Endothelial cell of umbilical vein (primary cell): ENCODE measurements around the gene EYS. TPM values are rescaled to one million over a fixed set of nuclear protein-coding genes. Genes with fewer than 3 reads are reported as not detected.

Source experiments
- BruUV-seq: library from RNA; stranded (reverse); fragments of 400-500 nt; replicated peaks from 2 replicates; lab custom pipeline; 2021; lab: Mats Ljungman, UMichigan
- CTCF ChIA-PET: fragments of 300-600, 350-600 bp; sonication (Branson Sonifier 250); formaldehyde crosslinking; loops from one replicate; lab custom pipeline; 2021; ENCODE audit warnings: antibody characterized with exemption, inconsistent platforms; lab: Charles Lee
- POLR2A ChIA-PET: fragments of 300-600, 350-600 bp; sonication (Branson Sonifier 250); formaldehyde crosslinking; loops from one replicate; lab custom pipeline; 2021; ENCODE audit warnings: antibody characterized with exemption, inconsistent platforms; lab: Charles Lee
- DNase-seq: peaks from one replicate; pipeline ENCODE4 v3.0.0-alpha.2; 2011; ENCODE audit warnings: low read depth, low spot score
- FAIRE-seq: peaks from 2 replicates; lab custom pipeline; 2011; peaks lifted over from hg19 to GRCh38; lab: Jason Lieb, UNC
- H2AFZ ChIP-seq: 2 replicates; pipeline ENCODE4 v1.6.0; 2012; ENCODE audit warnings: low read depth, low read length, control low read depth, inconsistent platforms
- H3K27ac ChIP-seq: 2 replicates; pipeline ENCODE4 v1.5.1; 2011; ENCODE audit warnings: low read depth, mild to moderate bottlenecking, control low read depth, low read length, moderate library complexity; ENCODE audit not compliant: insufficient read depth
- H3K27me3 ChIP-seq, 2 experiments: 2 replicates each; pipeline versions ENCODE4 v1.6.0 to v1.6.1; 2011; ENCODE audit warnings: low read length in 2 of 2, mixed read lengths in 1 of 2; ENCODE audit not compliant: control insufficient read depth in 2 of 2, insufficient read depth in 2 of 2
- H3K36me3 ChIP-seq, 2 experiments: 2 replicates in 1 of 2; 3 replicates in 1 of 2; pipeline ENCODE4 v1.5.1; 2011; ENCODE audit warnings: low read length in 2 of 2, mild to moderate bottlenecking in 1 of 2, moderate library complexity in 1 of 2; ENCODE audit not compliant: control insufficient read depth in 2 of 2, insufficient read depth in 2 of 2; ENCODE audit errors: extremely low read depth in 1 of 2
- H3K4me1 ChIP-seq: 3 replicates; pipeline ENCODE4 v1.5.1; 2011; ENCODE audit warnings: mild to moderate bottlenecking, low read length; ENCODE audit not compliant: control insufficient read depth, insufficient read depth; ENCODE audit errors: extremely low read depth
- H3K4me2 ChIP-seq: 2 replicates; pipeline ENCODE4 v1.6.1; 2011; ENCODE audit warnings: low read length, control low read depth, mixed read lengths; ENCODE audit not compliant: insufficient read depth
- H3K4me3 ChIP-seq, 3 experiments: fragments of 200-600 bp in 1 of 3; sonication (generic), shearing (Covaris generic) in 1 of 3; replicated peaks in 1 of 3; 2 replicates each; pipeline ENCODE4 v1.5.1; 2011 to 2016; ENCODE audit warnings: control low read depth in 3 of 3, low read length in 3 of 3, mild to moderate bottlenecking in 2 of 3, inconsistent platforms in 1 of 3, low read depth in 1 of 3, moderate library complexity in 1 of 3; ENCODE audit not compliant: insufficient read depth in 1 of 3
- H3K79me2 ChIP-seq: 2 replicates; pipeline ENCODE4 v1.6.0; 2012; ENCODE audit warnings: low read length, inconsistent platforms; ENCODE audit not compliant: control insufficient read depth, insufficient read depth
- H3K9ac ChIP-seq: replicated peaks from 2 replicates; pipeline ENCODE3; 2011; ENCODE audit warnings: low read length, control low read depth; ENCODE audit not compliant: insufficient read depth; ENCODE audit errors: extremely low read depth
- H3K9me1 ChIP-seq: replicated peaks from 3 replicates; pipeline ENCODE4 v1.6.0; 2011; ENCODE audit warnings: mild to moderate bottlenecking, low read length; ENCODE audit not compliant: control insufficient read depth, insufficient read depth; ENCODE audit errors: extremely low read depth
- H3K9me3 ChIP-seq: replicated peaks from 2 replicates; pipeline ENCODE4 v1.5.1; 2012; ENCODE audit warnings: low read length, inconsistent platforms; ENCODE audit not compliant: control insufficient read depth, insufficient read depth
- H4K20me1 ChIP-seq: replicated peaks from 2 replicates; pipeline ENCODE3; 2011; ENCODE audit warnings: mild to moderate bottlenecking, low read length; ENCODE audit not compliant: control insufficient read depth, insufficient read depth; ENCODE audit errors: extremely low read depth
- EZH2 ChIP-seq: IDR thresholded peaks from 2 replicates; pipeline ENCODE4 v1.6.1; 2012; ENCODE audit warnings: borderline replicate concordance, low read depth, mild to moderate bottlenecking, moderate library complexity, low read length, inconsistent platforms; ENCODE audit not compliant: severe bottlenecking
- FOS ChIP-seq: IDR thresholded peaks from 2 replicates; pipeline ENCODE4 v1.6.1; 2011; ENCODE audit warnings: mild to moderate bottlenecking, low read length, moderate library complexity, borderline replicate concordance; ENCODE audit not compliant: insufficient read depth
- GATA2 ChIP-seq: IDR thresholded peaks from 2 replicates; pipeline ENCODE4 v1.7.0; 2011; ENCODE audit warnings: low read depth, mild to moderate bottlenecking, moderate library complexity, mixed read lengths, low read length; ENCODE audit not compliant: insufficient read length, insufficient read depth
- JUN ChIP-seq: IDR thresholded peaks from 2 replicates; pipeline ENCODE4 v1.6.1; 2011; ENCODE audit warnings: borderline replicate concordance, low read depth; ENCODE audit not compliant: insufficient read length, insufficient read depth
- MYC ChIP-seq: IDR thresholded peaks from one replicate; pipeline ENCODE4 v1.6.1; 2011; ENCODE audit warnings: mild to moderate bottlenecking, low read depth, low read length
- POLR2A ChIP-seq: IDR thresholded peaks from 2 replicates; pipeline ENCODE4 v1.6.1; 2012; ENCODE audit warnings: low read depth, mild to moderate bottlenecking, control low read depth, low read length
- POLR2AphosphoS5 ChIP-seq: IDR thresholded peaks from 2 replicates; pipeline ENCODE4 v1.6.1; 2012; ENCODE audit warnings: low read depth, mild to moderate bottlenecking, control low read depth, low read length, moderate library complexity; ENCODE audit not compliant: insufficient read depth
- dilution Hi-C: fragments of 300-500 bp; cut with MboI; formaldehyde crosslinking; loops from one replicate; pipeline ENCODE4 v1.15.0; 2019; ENCODE audit warnings: low sequenced_read_pairs; ENCODE audit not compliant: extremely low pct_ligation_motif_present
- intact Hi-C: fragments of 100-400 bp; cut with micrococcal nuclease; formaldehyde crosslinking; loops from one replicate; pipeline ENCODE4 v1.10.0; 2022
- polyA plus RNA-seq, 4 experiments: library from polyadenylated mRNA; depleted of rRNA in 3 of 4; stranded (reverse) in 3 of 4; unstranded in 1 of 4; fragments of >200 nt; gene quantifications; 2 replicates each; pipeline versions ENCODE4 v1.2.1 to v1.2.3, GENCODE V29; 2011 to 2012; ENCODE audit warnings: missing spikeins in 1 of 4
- total RNA-seq: library from RNA; stranded (reverse); gene quantifications from 2 replicates; pipeline ENCODE4 v1.2.3, GENCODE V29; 2021
- TF ChIP-seq, protein P1 (sequence below): IDR thresholded peaks from 2 replicates; pipeline ENCODE4 v1.6.1; 2011; ENCODE audit not compliant: insufficient read depth, insufficient read length
- TF ChIP-seq, protein P2 (sequence below), 2 donors: IDR thresholded peaks; 1 replicate in 1 of 2; 2 replicates in 1 of 2; pipeline ENCODE4 v1.5.1; 2011; ENCODE audit warnings: low read length in 2 of 2, mild to moderate bottlenecking in 2 of 2, moderate library complexity in 2 of 2, control low read depth in 1 of 2, inconsistent platforms in 1 of 2, low read depth in 1 of 2; ENCODE audit not compliant: insufficient read depth in 1 of 2; ENCODE audit errors: extremely low read depth in 1 of 2

EYS gene
- total and polyA plus RNA-seq, 2 donors (not counting 3 experiments of a cell fraction or from before 2014, with no cell fraction given): 0.01 to 0.27 TPM

DNA sequence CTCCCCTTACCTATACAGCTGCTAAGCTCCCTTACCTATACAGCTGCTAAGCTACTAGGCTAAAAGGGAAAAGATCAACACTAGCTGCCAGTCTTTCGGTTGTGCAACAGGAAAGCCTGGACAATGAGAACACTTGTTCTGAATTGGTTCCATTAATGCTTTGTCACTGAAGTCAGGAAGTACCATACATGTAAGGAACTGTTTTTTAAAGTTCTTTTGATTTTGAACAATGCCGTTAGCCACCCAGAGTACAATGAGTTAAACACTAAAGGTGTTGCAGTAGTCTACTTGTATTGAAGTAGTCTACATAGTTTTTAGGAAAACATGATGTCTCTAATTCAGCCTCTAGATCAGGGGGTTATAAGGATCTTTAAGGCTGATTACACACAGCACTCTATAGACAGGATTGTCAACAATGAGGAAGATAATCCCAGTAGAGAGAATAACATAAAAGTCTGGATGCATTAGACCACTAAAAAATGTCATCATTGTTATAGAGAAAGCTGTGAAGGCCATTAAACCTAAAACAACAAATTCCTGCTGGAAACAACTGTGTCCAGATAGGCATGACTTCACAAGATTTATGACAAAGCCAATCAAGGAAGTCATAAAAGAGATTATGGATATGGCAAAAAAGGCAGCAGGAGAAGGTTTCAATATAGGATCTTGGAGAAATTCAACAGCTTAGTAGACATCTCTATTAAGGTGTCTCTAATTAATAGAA is 1765.1 kb downstream of the EYS start:
- H3K4me2 ChIP-seq: no peak overlapping the region
- ChIA-PET POLR2A (no interaction called here), CTCF (no interaction called here)
- H3K4me3 ChIP-seq: no peak overlapping the region
- DNase-seq (no peak), FAIRE-seq (no peak)
- no peaks in the 10 kb centered on the region for H3K36me3 ChIP-seq
- no peaks in the 10 kb centered on the region for H3K79me2 ChIP-seq
- no peaks in the 10 kb centered on the region for H3K4me1 ChIP-seq
- no peaks in the 10 kb centered on the region for H3K9me1 ChIP-seq
- BruUV-seq: no TSS peak
- no peaks in the 10 kb centered on the region for H4K20me1 ChIP-seq
- no peaks in the 10 kb centered on the region for H3K27me3 ChIP-seq
- H3K27ac ChIP-seq: no peak overlapping the region
- dilution Hi-C loops: no loop called here
- H3K9me3 ChIP-seq: no peaks in the 10 kb centered on the region
- intact Hi-C loops: no loop called here
- H3K9ac ChIP-seq: no peak overlapping the region
- TF ChIP-seq FOS (no peak), EZH2 (no peak), MYC (no peak), POLR2A (no peak), POLR2AphosphoS5 (no peak), JUN (no peak), GATA2 (no peak)
- TF ChIP-seq, protein P1, sequence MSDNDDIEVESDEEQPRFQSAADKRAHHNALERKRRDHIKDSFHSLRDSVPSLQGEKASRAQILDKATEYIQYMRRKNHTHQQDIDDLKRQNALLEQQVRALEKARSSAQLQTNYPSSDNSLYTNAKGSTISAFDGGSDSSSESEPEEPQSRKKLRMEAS: no peak
- TF ChIP-seq, protein P2, sequence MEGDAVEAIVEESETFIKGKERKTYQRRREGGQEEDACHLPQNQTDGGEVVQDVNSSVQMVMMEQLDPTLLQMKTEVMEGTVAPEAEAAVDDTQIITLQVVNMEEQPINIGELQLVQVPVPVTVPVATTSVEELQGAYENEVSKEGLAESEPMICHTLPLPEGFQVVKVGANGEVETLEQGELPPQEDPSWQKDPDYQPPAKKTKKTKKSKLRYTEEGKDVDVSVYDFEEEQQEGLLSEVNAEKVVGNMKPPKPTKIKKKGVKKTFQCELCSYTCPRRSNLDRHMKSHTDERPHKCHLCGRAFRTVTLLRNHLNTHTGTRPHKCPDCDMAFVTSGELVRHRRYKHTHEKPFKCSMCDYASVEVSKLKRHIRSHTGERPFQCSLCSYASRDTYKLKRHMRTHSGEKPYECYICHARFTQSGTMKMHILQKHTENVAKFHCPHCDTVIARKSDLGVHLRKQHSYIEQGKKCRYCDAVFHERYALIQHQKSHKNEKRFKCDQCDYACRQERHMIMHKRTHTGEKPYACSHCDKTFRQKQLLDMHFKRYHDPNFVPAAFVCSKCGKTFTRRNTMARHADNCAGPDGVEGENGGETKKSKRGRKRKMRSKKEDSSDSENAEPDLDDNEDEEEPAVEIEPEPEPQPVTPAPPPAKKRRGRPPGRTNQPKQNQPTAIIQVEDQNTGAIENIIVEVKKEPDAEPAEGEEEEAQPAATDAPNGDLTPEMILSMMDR (IDR thresholded peaks at IDR 0.05; ENCODE audit: extremely low read depth in 1 of 2, insufficient read depth in 1 of 2, low read depth in 1 of 2, low read length in 2 of 2): no peak
- no peak overlapping the region for H2AFZ ChIP-seq
